H9 (cell line): ENCODE measurements around the gene HYAL3. TPM values are rescaled to one million over a fixed set of nuclear protein-coding genes. Genes with fewer than 3 reads are reported as not detected.

Source experiments
- DNase-seq: peaks from one replicate; pipeline ENCODE4 v3.0.0-alpha.2; 2017
- H2AFZ ChIP-seq: one replicate; pipeline ENCODE4 v1.6.1; 2013; ENCODE audit warnings: mild to moderate bottlenecking, low read length, control low read depth, moderate library complexity
- H2AK5ac ChIP-seq: 2 replicates; pipeline ENCODE4 v1.6.1; 2013; ENCODE audit warnings: low read length, control low read depth, mixed read lengths; ENCODE audit not compliant: insufficient read length
- H2BK120ac ChIP-seq: one replicate; pipeline ENCODE4 v1.6.1; 2013; ENCODE audit warnings: low read depth, mild to moderate bottlenecking, low read length, control low read depth, inconsistent platforms; ENCODE audit not compliant: poor library complexity, severe bottlenecking
- H2BK12ac ChIP-seq: 2 replicates; pipeline ENCODE4 v1.6.1; 2013; ENCODE audit warnings: low read length, control low read depth, mixed read lengths, low read depth; ENCODE audit not compliant: insufficient read length
- H2BK15ac ChIP-seq: 2 replicates; pipeline ENCODE4 v1.6.1; 2013; ENCODE audit warnings: low read depth, low read length, control low read depth
- H2BK20ac ChIP-seq: one replicate; pipeline ENCODE4 v1.6.1; 2013; ENCODE audit warnings: low read depth, mild to moderate bottlenecking, low read length, control low read depth, inconsistent platforms; ENCODE audit not compliant: poor library complexity, severe bottlenecking
- H2BK5ac ChIP-seq: 2 replicates; pipeline ENCODE4 v1.6.1; 2013; ENCODE audit warnings: low read length, control low read depth, mixed read lengths; ENCODE audit not compliant: insufficient read length
- H3K14ac ChIP-seq: 2 replicates; pipeline ENCODE4 v1.6.1; 2013; ENCODE audit warnings: low read length, control low read depth; ENCODE audit not compliant: insufficient read depth
- H3K18ac ChIP-seq: 2 replicates; pipeline ENCODE4 v1.6.1; 2013; ENCODE audit warnings: low read depth, mild to moderate bottlenecking, mixed read lengths, low read length, control low read depth; ENCODE audit not compliant: insufficient read length
- H3K23ac ChIP-seq: 2 replicates; pipeline ENCODE4 v1.6.1; 2013; ENCODE audit warnings: low read length, control low read depth, mixed read lengths, low read depth; ENCODE audit not compliant: insufficient read length
- H3K23me2 ChIP-seq: 2 replicates; pipeline ENCODE4 v1.6.1; 2013; ENCODE audit warnings: low read depth, mild to moderate bottlenecking, mixed read lengths, low read length, control low read depth; ENCODE audit not compliant: insufficient read length, poor library complexity, severe bottlenecking
- H3K27ac ChIP-seq: 2 replicates; pipeline ENCODE4 v1.5.1; 2013; ENCODE audit warnings: low read length, control low read depth, mixed read lengths, low read depth; ENCODE audit not compliant: insufficient read length
- H3K27me3 ChIP-seq: 2 replicates; pipeline ENCODE4 v1.6.1; 2013; ENCODE audit warnings: low read length, control low read depth, inconsistent platforms; ENCODE audit not compliant: insufficient read depth
- H3K4ac ChIP-seq: 2 replicates; pipeline ENCODE4 v1.6.1; 2013; ENCODE audit warnings: low read depth, mild to moderate bottlenecking, control low read depth, inconsistent platforms, low read length, moderate library complexity
- H3K4me1 ChIP-seq: 2 replicates; pipeline ENCODE4 v1.6.1; 2013; ENCODE audit warnings: low read length, control low read depth, inconsistent platforms; ENCODE audit not compliant: insufficient read depth
- H3K4me2 ChIP-seq: 2 replicates; pipeline ENCODE4 v1.6.1; 2013; ENCODE audit warnings: low read length, control low read depth, mixed read lengths; ENCODE audit not compliant: insufficient read length, insufficient read depth
- H3K56ac ChIP-seq: 2 replicates; pipeline ENCODE4 v1.6.1; 2013; ENCODE audit warnings: low read depth, mild to moderate bottlenecking, mixed read lengths, low read length, control low read depth; ENCODE audit not compliant: insufficient read length
- H3K79me1 ChIP-seq: 2 replicates; pipeline ENCODE4 v1.6.1; 2013; ENCODE audit warnings: low read depth, mild to moderate bottlenecking, moderate library complexity, low read length, control low read depth, inconsistent platforms; ENCODE audit not compliant: insufficient read depth, poor library complexity, severe bottlenecking
- H3K79me2 ChIP-seq: 2 replicates; pipeline ENCODE4 v1.6.1; 2013; ENCODE audit warnings: low read length, control low read depth, inconsistent platforms; ENCODE audit not compliant: insufficient read depth
- H3K9ac ChIP-seq: 2 replicates; pipeline ENCODE4 v1.6.1; 2013; ENCODE audit warnings: low read length, control low read depth, mixed read lengths; ENCODE audit not compliant: insufficient read length; ENCODE audit errors: extremely low read depth
- H3K9me3 ChIP-seq: one replicate; pipeline ENCODE4 v1.6.1; 2013; ENCODE audit warnings: low read depth, low read length, inconsistent platforms; ENCODE audit not compliant: control insufficient read depth
- H3T11ph ChIP-seq: one replicate; pipeline ENCODE4 v1.6.1; 2013; ENCODE audit warnings: mild to moderate bottlenecking, low read length, control low read depth, inconsistent platforms
- H4K20me1 ChIP-seq: one replicate; pipeline ENCODE4 v1.6.1; 2013; ENCODE audit not compliant: control insufficient read depth, insufficient read length, insufficient read depth
- H4K5ac ChIP-seq: 2 replicates; pipeline ENCODE4 v1.6.1; 2013; ENCODE audit warnings: low read depth, mild to moderate bottlenecking, mixed read lengths, low read length, control low read depth; ENCODE audit not compliant: insufficient read length
- H4K8ac ChIP-seq: replicated peaks from 2 replicates; pipeline ENCODE4 v1.6.1; 2013; ENCODE audit warnings: low read length, control low read depth, mixed read lengths, low read depth; ENCODE audit not compliant: insufficient read length
- H4K91ac ChIP-seq: 2 replicates; pipeline ENCODE4 v1.6.1; 2013; ENCODE audit warnings: low read depth, mild to moderate bottlenecking, moderate library complexity, mixed read lengths, low read length, control low read depth; ENCODE audit not compliant: insufficient read length
- H3K27ac Mint-ChIP-seq, 3 experiments: 2 replicates in 2 of 3; 3 replicates in 1 of 3; pipeline ENCODE4 v1.8.0; 2020 to 2021; ENCODE audit warnings: mixed read lengths in 3 of 3, mild to moderate bottlenecking in 1 of 3, moderate library complexity in 1 of 3
- H3K27me3 Mint-ChIP-seq: 2 replicates; pipeline ENCODE4 v1.8.0; 2021; ENCODE audit warnings: low read depth, mild to moderate bottlenecking, moderate library complexity, mixed read lengths
- H3K36me3 Mint-ChIP-seq, 3 experiments: 2 replicates in 2 of 3; 3 replicates in 1 of 3; pipeline ENCODE4 v1.8.0; 2020 to 2021; ENCODE audit warnings: low read depth in 3 of 3, mixed read lengths in 3 of 3; ENCODE audit not compliant: insufficient read depth in 1 of 3
- H3K4me1 Mint-ChIP-seq, 2 experiments: 2 replicates each; pipeline ENCODE4 v1.8.0; 2020; ENCODE audit warnings: mixed read lengths in 2 of 2
- H3K4me3 Mint-ChIP-seq, 2 experiments: 2 replicates in 1 of 2; 3 replicates in 1 of 2; pipeline ENCODE4 v1.8.0; 2020 to 2021; ENCODE audit warnings: mild to moderate bottlenecking in 2 of 2, mixed read lengths in 2 of 2, moderate library complexity in 1 of 2
- H3K9me3 Mint-ChIP-seq, 2 experiments: 2 replicates in 1 of 2; 3 replicates in 1 of 2; pipeline ENCODE4 v1.8.0; 2020; ENCODE audit warnings: mild to moderate bottlenecking in 2 of 2, mixed read lengths in 2 of 2, moderate library complexity in 1 of 2
- WGBS: extraction: QIAGEN DNeasy Blood & Tissue Kit; methylation state at CpG from one replicate; pipeline ENCODE4 v1.1.7; 2013; ENCODE audit warnings: missing lambda C conversion rate, low lambda C conversion rate, mixed read lengths; ENCODE audit not compliant: insufficient read length; ENCODE audit errors: extremely low coverage; 5-methylcytosine and 5-hydroxymethylcytosine counted together
- total RNA-seq: library from RNA; stranded (reverse); gene quantifications from 2 replicates; pipeline ENCODE4 v1.2.1, GENCODE V29; 2021
- TF ChIP-seq, protein P1 (sequence below): fragments of 200-600 bp; sonication (generic); conservative IDR thresholded peaks from 3 replicates; pipeline ENCODE4 v1.8.0; 2021; ENCODE audit warnings: antibody characterized with exemption, mild to moderate bottlenecking

HYAL3 gene
- total RNA-seq, 1 experiment from 2014 or later, result 3.1 TPM

DNA sequence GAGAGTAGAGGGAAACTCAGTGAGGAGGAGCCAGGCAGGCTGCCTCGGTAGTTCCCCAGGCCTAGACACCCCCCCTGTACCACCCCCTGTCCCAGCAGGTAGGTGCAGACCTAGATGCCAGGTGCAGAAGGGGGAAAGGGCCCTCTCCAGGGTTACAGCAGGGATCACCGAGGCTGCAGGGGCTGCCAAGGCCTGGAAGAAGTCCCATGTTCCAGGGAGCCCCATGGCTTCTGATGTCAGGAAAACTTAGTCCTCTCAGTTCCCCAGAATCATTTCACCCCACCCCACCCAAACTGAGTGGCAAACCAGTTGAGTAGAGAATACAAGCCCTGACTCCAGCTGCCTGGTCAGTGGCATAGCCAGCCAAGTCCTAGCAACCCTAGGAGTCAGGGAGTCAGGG is 37.7 kb downstream of the HYAL3 start:
- peaks cover 3% of the 10 kb centered on the region; the same call in 1 of the 2 replicates for H3K4me1 ChIP-seq
- no peaks in the 10 kb centered on the region for H3K79me2 ChIP-seq
- H3K79me1 ChIP-seq, result no peaks in the 10 kb centered on the region
- no CpG with 5 or more reads among the region's 2 CpGs for WGBS
- H3K27ac Mint-ChIP-seq, result peak overlapping the region in 2 of 3 experiments; percentile 73 to 93; a peak in 5 of 7 replicates
- H3K9me3 ChIP-seq, result no peaks in the 10 kb centered on the region
- H3T11ph ChIP-seq, result no peak overlapping the region
- H2AK5ac ChIP-seq, result no peak overlapping the region
- H3K4ac ChIP-seq, result no peak overlapping the region
- no peak overlapping the region for H3K23ac ChIP-seq
- no peak overlapping the region for H3K4me2 ChIP-seq
- H2BK120ac ChIP-seq, result no peak overlapping the region
- no peaks in the 10 kb centered on the region for H3K23me2 ChIP-seq
- no peak overlapping the region for H2BK5ac ChIP-seq
- no peak overlapping the region for H2BK15ac ChIP-seq
- H3K18ac ChIP-seq, result no peak overlapping the region
- peaks cover 1% of the 10 kb centered on the region; the same call in 1 of the 2 replicates for H3K27me3 Mint-ChIP-seq
- no peak overlapping the region for H4K5ac ChIP-seq
- no peak overlapping the region for H3K27ac ChIP-seq
- H2BK20ac ChIP-seq, result no peak overlapping the region
- no peak overlapping the region for H2AFZ ChIP-seq
- no peak overlapping the region for H3K56ac ChIP-seq
- H3K9me3 Mint-ChIP-seq, result no peaks in the 10 kb centered on the region
- no peak overlapping the region for H2BK12ac ChIP-seq
- peaks cover 33 to 62% of the 10 kb centered on the region in 2 experiments for H3K4me1 Mint-ChIP-seq
- TF ChIP-seq, protein P1, sequence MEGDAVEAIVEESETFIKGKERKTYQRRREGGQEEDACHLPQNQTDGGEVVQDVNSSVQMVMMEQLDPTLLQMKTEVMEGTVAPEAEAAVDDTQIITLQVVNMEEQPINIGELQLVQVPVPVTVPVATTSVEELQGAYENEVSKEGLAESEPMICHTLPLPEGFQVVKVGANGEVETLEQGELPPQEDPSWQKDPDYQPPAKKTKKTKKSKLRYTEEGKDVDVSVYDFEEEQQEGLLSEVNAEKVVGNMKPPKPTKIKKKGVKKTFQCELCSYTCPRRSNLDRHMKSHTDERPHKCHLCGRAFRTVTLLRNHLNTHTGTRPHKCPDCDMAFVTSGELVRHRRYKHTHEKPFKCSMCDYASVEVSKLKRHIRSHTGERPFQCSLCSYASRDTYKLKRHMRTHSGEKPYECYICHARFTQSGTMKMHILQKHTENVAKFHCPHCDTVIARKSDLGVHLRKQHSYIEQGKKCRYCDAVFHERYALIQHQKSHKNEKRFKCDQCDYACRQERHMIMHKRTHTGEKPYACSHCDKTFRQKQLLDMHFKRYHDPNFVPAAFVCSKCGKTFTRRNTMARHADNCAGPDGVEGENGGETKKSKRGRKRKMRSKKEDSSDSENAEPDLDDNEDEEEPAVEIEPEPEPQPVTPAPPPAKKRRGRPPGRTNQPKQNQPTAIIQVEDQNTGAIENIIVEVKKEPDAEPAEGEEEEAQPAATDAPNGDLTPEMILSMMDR, result no peak
- no peak overlapping the region for H4K91ac ChIP-seq
- H3K4me3 Mint-ChIP-seq, result no peak overlapping the region; a peak in 1 of 5 replicates
- H3K14ac ChIP-seq, result no peak overlapping the region
- peaks cover 12 to 24% (median 24%) of the 10 kb centered on the region in 3 experiments; a peak in 6 of 7 replicates for H3K36me3 Mint-ChIP-seq
- no peaks in the 10 kb centered on the region for H3K27me3 ChIP-seq
- H4K20me1 ChIP-seq, result no peaks in the 10 kb centered on the region
- H4K8ac ChIP-seq, result no peak overlapping the region
- DNase-seq, result no peak
- H3K9ac ChIP-seq, result no peak overlapping the region
